ENCODE data around the gene ZNF813. TPM values are rescaled to one million over a fixed set of nuclear protein-coding genes. Genes with fewer than 3 reads are reported as not detected.
A peak's percentile ranks its signal among the peaks of the same experiment; 100 is the strongest.
"Not testable (repeated sequence)": the region's sequence is repeated elsewhere in the genome, so short reads cannot be mapped to it uniquely, and the experiment has no call there.

Gene ZNF813
- polyA plus RNA-seq, 1 of the 3 experiments (the other 2 are of a cell fraction) = 0.44 TPM

DNA sequence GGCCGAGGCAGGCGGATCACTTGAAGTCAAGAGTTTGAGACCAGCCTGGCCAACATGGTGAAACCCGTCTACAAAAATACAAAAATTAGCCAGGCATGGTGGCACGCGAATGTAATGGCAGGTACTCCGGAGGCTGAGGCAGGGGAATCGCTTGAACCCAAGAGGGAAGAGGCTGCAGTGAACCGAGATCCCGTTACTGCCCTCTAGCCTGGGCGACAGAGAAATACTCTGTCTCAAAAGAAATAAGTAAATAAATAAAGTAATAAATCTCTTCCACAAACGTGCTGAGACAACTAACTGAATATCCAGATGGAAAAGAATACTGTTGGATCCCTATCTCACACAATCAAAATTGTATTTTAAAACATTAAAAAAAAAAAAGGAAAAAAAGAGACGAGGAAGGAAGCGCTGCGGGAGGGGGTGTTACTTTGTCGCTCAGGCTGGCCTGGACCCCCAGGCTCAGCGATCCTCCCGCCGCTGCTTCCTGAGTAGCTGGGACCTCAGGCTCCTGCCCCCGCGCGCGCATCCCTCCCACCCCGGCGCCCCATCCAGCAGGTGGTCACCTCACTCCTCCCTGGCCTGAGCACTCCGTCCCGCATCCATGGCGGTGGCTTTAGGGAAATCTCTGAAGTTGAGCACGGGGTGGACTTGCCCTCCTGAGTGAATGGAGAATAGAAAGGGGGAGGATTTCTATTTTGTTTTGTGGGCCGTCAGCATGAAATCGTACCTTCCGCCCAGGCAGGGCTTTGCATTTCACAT lies 628 bp upstream of the ZNF813 start:
- Histone ChIP-seq H3K36me3 (replicated peaks in 1 of 2; ENCODE audit: control insufficient read depth in 1 of 2, insufficient read depth in 2 of 2, low read length in 1 of 2) (no peaks in the 10 kb centered on the region), H3K4me1 (ENCODE audit: control insufficient read depth in 1 of 2, insufficient read depth in 2 of 2, low read depth in 1 of 2, low read length in 1 of 2) (peaks cover 0 to 4% of the 10 kb centered on the region in 2 experiments; a peak in 1 of 4 replicates), H3K27me3 (ENCODE audit: insufficient read depth) (no peaks in the 10 kb centered on the region), H3K27ac (ENCODE audit: low read depth in 2 of 2, low read length in 1 of 2) (no peak overlapping the region; a peak in 1 of 4 replicates), H3K9me3 (no peaks in the 10 kb centered on the region), H3K9ac (no peak overlapping the region), H3K4me2 (peak overlapping the region; percentile 91), H3F3A (replicated peaks; ENCODE audit: insufficient read depth) (no peaks in the 10 kb centered on the region), H3K79me2 (ENCODE audit: insufficient read depth) (no peaks in the 10 kb centered on the region), H3K4me3 (ENCODE audit: low read depth in 2 of 2, low read length in 1 of 2) (peak overlapping the region; percentile 72 to 80), H2AFZ (ENCODE audit: low read depth) (peak overlapping the region; percentile 98; the same call in 1 of the 2 replicates), H3K9me2 (no peaks in the 10 kb centered on the region), H4K20me1 (ENCODE audit: insufficient read depth) (no peaks in the 10 kb centered on the region)
- CTCF ChIA-PET = no interaction called here
- POLR2A ChIA-PET = no interaction called here
- TF ChIP-seq SMC3 (IDR thresholded peaks at IDR 0.05; ENCODE audit: low read depth, low read length) (no peak), MEF2A (IDR thresholded peaks at IDR 0.05; ENCODE audit: borderline replicate concordance, low read depth) (no peak), FOXM1 (IDR thresholded peaks at IDR 0.05; ENCODE audit: low read depth) (no peak), MXI1 (IDR thresholded peaks at IDR 0.05; ENCODE audit: low read depth, low read length) (no peak; the same call in 1 of the 2 replicates)
- TF ChIP-seq, protein P1, sequence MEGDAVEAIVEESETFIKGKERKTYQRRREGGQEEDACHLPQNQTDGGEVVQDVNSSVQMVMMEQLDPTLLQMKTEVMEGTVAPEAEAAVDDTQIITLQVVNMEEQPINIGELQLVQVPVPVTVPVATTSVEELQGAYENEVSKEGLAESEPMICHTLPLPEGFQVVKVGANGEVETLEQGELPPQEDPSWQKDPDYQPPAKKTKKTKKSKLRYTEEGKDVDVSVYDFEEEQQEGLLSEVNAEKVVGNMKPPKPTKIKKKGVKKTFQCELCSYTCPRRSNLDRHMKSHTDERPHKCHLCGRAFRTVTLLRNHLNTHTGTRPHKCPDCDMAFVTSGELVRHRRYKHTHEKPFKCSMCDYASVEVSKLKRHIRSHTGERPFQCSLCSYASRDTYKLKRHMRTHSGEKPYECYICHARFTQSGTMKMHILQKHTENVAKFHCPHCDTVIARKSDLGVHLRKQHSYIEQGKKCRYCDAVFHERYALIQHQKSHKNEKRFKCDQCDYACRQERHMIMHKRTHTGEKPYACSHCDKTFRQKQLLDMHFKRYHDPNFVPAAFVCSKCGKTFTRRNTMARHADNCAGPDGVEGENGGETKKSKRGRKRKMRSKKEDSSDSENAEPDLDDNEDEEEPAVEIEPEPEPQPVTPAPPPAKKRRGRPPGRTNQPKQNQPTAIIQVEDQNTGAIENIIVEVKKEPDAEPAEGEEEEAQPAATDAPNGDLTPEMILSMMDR (IDR thresholded peaks at IDR 0.05) = no peak
- WGBS (ENCODE audit: low lambda C conversion rate) = 15% methylated on average over 31 of the region's 31 CpGs
- DNase-seq = peak; percentile 68

GRCh38 chr19:53468628-53469027 lies 1.1 kb downstream of the ZNF813 start:
- not testable (repeated sequence) for H2AFZ ChIP-seq (ENCODE audit: low read depth)

GRCh38 chr19:53471916-53472315 lies 4.4 kb downstream of the ZNF813 start:
- peaks cover 0 to 9% of the 10 kb centered on the region in 2 experiments for H3K36me3 ChIP-seq (replicated peaks in 1 of 2; ENCODE audit: control insufficient read depth in 1 of 2, insufficient read depth in 2 of 2, low read length in 1 of 2)
- no peaks in the 10 kb centered on the region for H3K27me3 ChIP-seq (ENCODE audit: insufficient read depth)
- no peak overlapping the region for H3K9ac ChIP-seq
- ChIA-PET CTCF (interaction anchor here (0.6 to 1.6 kb wide), 2 partner anchors 13 to 292 kb away, joined by 3 to 4 read pairs; no protein-coding TSS in a partner anchor), POLR2A (no interaction called here)
- no peaks in the 10 kb centered on the region for H4K20me1 ChIP-seq (ENCODE audit: insufficient read depth)
- no peak for DNase-seq
- no peaks in the 10 kb centered on the region for H3F3A ChIP-seq (replicated peaks; ENCODE audit: insufficient read depth)
- H3K27ac ChIP-seq (ENCODE audit: low read depth in 2 of 2, low read length in 1 of 2) = no peak overlapping the region
- WGBS (ENCODE audit: low lambda C conversion rate) = 79% methylated on average over 7 of the region's 7 CpGs
- H3K4me3 ChIP-seq (ENCODE audit: low read depth in 2 of 2, low read length in 1 of 2) = no peak overlapping the region
- no peaks in the 10 kb centered on the region for H3K9me3 ChIP-seq
- peaks cover 0 to 4% of the 10 kb centered on the region in 2 experiments; a peak in 1 of 4 replicates for H3K4me1 ChIP-seq (ENCODE audit: control insufficient read depth in 1 of 2, insufficient read depth in 2 of 2, low read depth in 1 of 2, low read length in 1 of 2)
- H2AFZ ChIP-seq (ENCODE audit: low read depth) = no peak overlapping the region
- H3K4me2 ChIP-seq = no peak overlapping the region
- H3K79me2 ChIP-seq (ENCODE audit: insufficient read depth) = no peaks in the 10 kb centered on the region
- H3K9me2 ChIP-seq = no peaks in the 10 kb centered on the region
- TF ChIP-seq ZBTB33 (IDR thresholded peaks at IDR 0.05; ENCODE audit: borderline replicate concordance, low read depth) = no peak
- no peak for TF ChIP-seq MXI1 (IDR thresholded peaks at IDR 0.05; ENCODE audit: low read depth, low read length)
- TF ChIP-seq YY1 (IDR thresholded peaks at IDR 0.05; ENCODE audit: low read depth) = no peak
- TF ChIP-seq MEF2A (IDR thresholded peaks at IDR 0.05; ENCODE audit: borderline replicate concordance, low read depth) = no peak
- TF ChIP-seq RXRA (IDR thresholded peaks at IDR 0.05; ENCODE audit: borderline replicate concordance, low read depth) = no peak
- no peak for TF ChIP-seq FOXM1 (IDR thresholded peaks at IDR 0.05; ENCODE audit: low read depth)
- TF ChIP-seq ELF1 (IDR thresholded peaks at IDR 0.05) = no peak
- no peak for TF ChIP-seq NFIC (IDR thresholded peaks at IDR 0.05; ENCODE audit: borderline replicate concordance)
- TF ChIP-seq, protein P2, sequence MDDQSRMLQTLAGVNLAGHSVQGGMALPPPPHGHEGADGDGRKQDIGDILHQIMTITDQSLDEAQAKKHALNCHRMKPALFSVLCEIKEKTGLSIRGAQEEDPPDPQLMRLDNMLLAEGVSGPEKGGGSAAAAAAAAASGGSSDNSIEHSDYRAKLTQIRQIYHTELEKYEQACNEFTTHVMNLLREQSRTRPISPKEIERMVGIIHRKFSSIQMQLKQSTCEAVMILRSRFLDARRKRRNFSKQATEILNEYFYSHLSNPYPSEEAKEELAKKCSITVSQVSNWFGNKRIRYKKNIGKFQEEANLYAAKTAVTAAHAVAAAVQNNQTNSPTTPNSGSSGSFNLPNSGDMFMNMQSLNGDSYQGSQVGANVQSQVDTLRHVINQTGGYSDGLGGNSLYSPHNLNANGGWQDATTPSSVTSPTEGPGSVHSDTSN (IDR thresholded peaks at IDR 0.05) = no peak
- TF ChIP-seq EP300 (IDR thresholded peaks at IDR 0.05; ENCODE audit: borderline replicate concordance in 1 of 2, low read depth in 1 of 2, low read length in 1 of 2) = no peak
- TF ChIP-seq, protein P3, sequence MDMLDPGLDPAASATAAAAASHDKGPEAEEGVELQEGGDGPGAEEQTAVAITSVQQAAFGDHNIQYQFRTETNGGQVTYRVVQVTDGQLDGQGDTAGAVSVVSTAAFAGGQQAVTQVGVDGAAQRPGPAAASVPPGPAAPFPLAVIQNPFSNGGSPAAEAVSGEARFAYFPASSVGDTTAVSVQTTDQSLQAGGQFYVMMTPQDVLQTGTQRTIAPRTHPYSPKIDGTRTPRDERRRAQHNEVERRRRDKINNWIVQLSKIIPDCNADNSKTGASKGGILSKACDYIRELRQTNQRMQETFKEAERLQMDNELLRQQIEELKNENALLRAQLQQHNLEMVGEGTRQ (IDR thresholded peaks at IDR 0.05; ENCODE audit: borderline replicate concordance, low read depth, low read length) = no peak
- TF ChIP-seq MAX (IDR thresholded peaks at IDR 0.05; ENCODE audit: low read depth) = no peak

More at GRCh38 chr19:53468628-53469027, 1.1 kb downstream of the ZNF813 start:
- H3K9ac ChIP-seq; DNase-seq; H3K9me2 ChIP-seq; H3K9me3 ChIP-seq; H3K36me3 ChIP-seq (replicated peaks in 1 of 2; ENCODE audit: control insufficient read depth in 1 of 2, insufficient read depth in 2 of 2, low read length in 1 of 2); H3F3A ChIP-seq (replicated peaks; ENCODE audit: insufficient read depth); H3K27me3 ChIP-seq (ENCODE audit: insufficient read depth); H3K27ac ChIP-seq (ENCODE audit: low read depth in 2 of 2, low read length in 1 of 2); H4K20me1 ChIP-seq (ENCODE audit: insufficient read depth); H3K4me1 ChIP-seq (ENCODE audit: control insufficient read depth in 1 of 2, insufficient read depth in 2 of 2, low read depth in 1 of 2, low read length in 1 of 2); H3K79me2 ChIP-seq (ENCODE audit: insufficient read depth); CTCF ChIA-PET; POLR2A ChIA-PET: not testable (repeated sequence)
- peak overlapping the region; percentile 91 for H3K4me2 ChIP-seq
- 73% methylated on average over 7 of the region's 8 CpGs for WGBS (ENCODE audit: low lambda C conversion rate)
- peak overlapping the region; percentile 72 to 80 for H3K4me3 ChIP-seq (ENCODE audit: low read depth in 2 of 2, low read length in 1 of 2)
